ENCODE measurements around the gene DNM3. TPM values are rescaled to one million over a fixed set of nuclear protein-coding genes. Genes with fewer than 3 reads are reported as not detected.

Gene DNM3
- total and polyA plus RNA-seq, 5 donors from 2014 or later = 0.76 to 5.5 (median 1.6) TPM

GRCh38 chr1:172206256-172206655, 365.0 kb downstream of the DNM3 start:
- H3K27ac ChIP-seq (ENCODE audit: insufficient read depth, low read length, poor library complexity, severe bottlenecking) = no peak overlapping the region
- Mint-ChIP-seq H3K9me3 (peaks cover 0 to 2% (median 0%) of the 10 kb centered on the region in 7 donors), H3K4me3 (no peak overlapping the region), H3K36me3 (no peaks in the 10 kb centered on the region), H3K27me3 (no peaks in the 10 kb centered on the region), H3K27ac (no peak overlapping the region), H3K4me1 (peaks cover 18 to 41% (median 27%) of the 10 kb centered on the region in 4 donors)
- no peaks in the 10 kb centered on the region for H3K27me3 ChIP-seq (ENCODE audit: control insufficient read depth, insufficient read depth, low read length)
- no peak for ATAC-seq (ENCODE audit: low read depth in 2 of 2)
- no peaks in the 10 kb centered on the region for H3K9me3 ChIP-seq (ENCODE audit: control insufficient read depth in 2 of 2, low read length in 2 of 2)
- peaks cover 10% of the 10 kb centered on the region for H3K4me1 ChIP-seq (ENCODE audit: control insufficient read depth, insufficient read depth, low read length, poor library complexity, severe bottlenecking)
- DNase-seq = no peak
- H3K4me3 ChIP-seq (ENCODE audit: low read depth, low read length) = no peak overlapping the region
- no peaks in the 10 kb centered on the region for H3K36me3 ChIP-seq (ENCODE audit: control insufficient read depth, insufficient read depth, low read length)

GRCh38 chr1:172208635-172209034, 367.3 kb downstream of the DNM3 start:
- no peaks in the 10 kb centered on the region for H3K9me3 ChIP-seq (ENCODE audit: control insufficient read depth in 2 of 2, low read length in 2 of 2)
- no peaks in the 10 kb centered on the region for H3K36me3 Mint-ChIP-seq
- ATAC-seq (ENCODE audit: low read depth in 2 of 2) (no peak), DNase-seq (no peak)
- H3K4me1 ChIP-seq (ENCODE audit: control insufficient read depth, insufficient read depth, low read length, poor library complexity, severe bottlenecking) = no peaks in the 10 kb centered on the region
- H3K36me3 ChIP-seq (ENCODE audit: control insufficient read depth, insufficient read depth, low read length) = no peaks in the 10 kb centered on the region
- H3K27ac Mint-ChIP-seq = no peak overlapping the region
- no peaks in the 10 kb centered on the region for H3K27me3 Mint-ChIP-seq
- no peaks in the 10 kb centered on the region for H3K9me3 Mint-ChIP-seq
- H3K4me1 Mint-ChIP-seq = peaks cover 6 to 33% (median 17%) of the 10 kb centered on the region in 4 donors
- no peak overlapping the region for H3K4me3 Mint-ChIP-seq
- H3K27ac ChIP-seq (ENCODE audit: insufficient read depth, low read length, poor library complexity, severe bottlenecking) = no peak overlapping the region
- no peaks in the 10 kb centered on the region for H3K27me3 ChIP-seq (ENCODE audit: control insufficient read depth, insufficient read depth, low read length)
- H3K4me3 ChIP-seq (ENCODE audit: low read depth, low read length) = no peak overlapping the region

DNA sequence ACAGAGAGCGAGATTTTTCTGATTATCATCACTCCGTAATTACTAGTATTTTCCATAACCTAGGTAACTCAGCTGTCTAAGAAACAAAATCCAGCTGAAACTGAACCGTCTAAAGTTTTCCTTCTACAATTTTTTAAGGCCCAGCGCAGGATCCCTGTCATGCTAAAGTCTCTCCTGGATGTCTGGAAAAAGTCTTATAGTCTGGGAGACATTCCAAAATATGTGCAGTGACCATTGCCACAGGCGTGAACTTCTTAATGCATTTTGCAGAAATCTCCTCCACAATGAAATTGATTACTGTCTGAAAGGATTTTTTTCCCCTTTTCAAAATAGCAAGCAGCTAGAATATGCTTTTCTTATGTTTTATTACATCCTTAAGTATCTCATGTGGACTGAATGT, 369.9 kb downstream of the DNM3 start:
- Mint-ChIP-seq H3K36me3 (no peaks in the 10 kb centered on the region), H3K4me3 (no peak overlapping the region), H3K27ac (peak overlapping the region in 1 of 3 donors; percentile 48), H3K27me3 (no peaks in the 10 kb centered on the region), H3K9me3 (no peaks in the 10 kb centered on the region), H3K4me1 (peaks cover 0 to 10% (median 6%) of the 10 kb centered on the region in 4 donors)
- Histone ChIP-seq H3K36me3 (ENCODE audit: control insufficient read depth, insufficient read depth, low read length) (no peaks in the 10 kb centered on the region), H3K4me3 (ENCODE audit: low read depth, low read length) (no peak overlapping the region), H3K27me3 (ENCODE audit: control insufficient read depth, insufficient read depth, low read length) (no peaks in the 10 kb centered on the region), H3K27ac (ENCODE audit: insufficient read depth, low read length, poor library complexity, severe bottlenecking) (no peak overlapping the region), H3K9me3 (ENCODE audit: control insufficient read depth in 2 of 2, low read length in 2 of 2) (no peaks in the 10 kb centered on the region), H3K4me1 (ENCODE audit: control insufficient read depth, insufficient read depth, low read length, poor library complexity, severe bottlenecking) (no peaks in the 10 kb centered on the region)
- ATAC-seq (ENCODE audit: low read depth in 2 of 2) = no peak
- DNase-seq = no peak

- no peaks in the 10 kb centered on the region for H3K27me3 Mint-ChIP-seq
- DNase-seq = no peak
- Histone ChIP-seq H3K4me1 (ENCODE audit: control insufficient read depth, insufficient read depth, low read length, poor library complexity, severe bottlenecking) (no peaks in the 10 kb centered on the region), H3K27ac (ENCODE audit: insufficient read depth, low read length, poor library complexity, severe bottlenecking) (no peak overlapping the region), H3K4me3 (ENCODE audit: low read depth, low read length) (no peak overlapping the region), H3K9me3 (ENCODE audit: control insufficient read depth in 2 of 2, low read length in 2 of 2) (no peaks in the 10 kb centered on the region), H3K36me3 (ENCODE audit: control insufficient read depth, insufficient read depth, low read length) (no peaks in the 10 kb centered on the region), H3K27me3 (ENCODE audit: control insufficient read depth, insufficient read depth, low read length) (no peaks in the 10 kb centered on the region)
- H3K4me3 Mint-ChIP-seq = no peak overlapping the region
- H3K9me3 Mint-ChIP-seq = no peaks in the 10 kb centered on the region
- ATAC-seq (ENCODE audit: low read depth in 2 of 2) = no peak
- H3K36me3 Mint-ChIP-seq = no peaks in the 10 kb centered on the region
- peaks cover 0 to 3% (median 1%) of the 10 kb centered on the region in 4 donors for H3K4me1 Mint-ChIP-seq
- H3K27ac Mint-ChIP-seq = peak overlapping the region in 1 of 3 donors; percentile 10
Observed at GRCh38 chr1:172212124-172212523, 370.8 kb downstream of the DNM3 start.

DNA sequence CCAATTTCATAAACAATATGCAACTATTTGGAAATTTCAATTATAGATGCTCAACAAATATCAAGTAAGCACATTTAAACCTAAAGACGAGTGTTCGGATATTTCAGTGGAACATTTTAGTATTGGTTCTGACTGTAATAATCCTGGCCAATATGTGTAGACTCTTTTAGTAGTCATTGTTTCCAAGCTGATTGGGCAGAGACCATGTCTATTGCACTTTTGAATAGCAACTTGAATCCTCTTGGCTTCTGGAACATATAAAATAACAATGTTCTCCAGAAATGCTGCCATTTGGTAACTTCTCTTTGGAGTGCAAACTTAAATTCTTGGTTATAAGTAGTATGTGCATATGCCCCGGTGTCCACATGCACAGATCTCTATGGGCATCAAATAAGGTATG, 373.7 kb downstream of the DNM3 start:
- ATAC-seq (ENCODE audit: low read depth in 2 of 2) = no peak
- H3K36me3 Mint-ChIP-seq = no peaks in the 10 kb centered on the region
- H3K9me3 Mint-ChIP-seq = peaks cover 0 to 3% (median 0%) of the 10 kb centered on the region in 7 donors
- Histone ChIP-seq H3K36me3 (ENCODE audit: control insufficient read depth, insufficient read depth, low read length) (no peaks in the 10 kb centered on the region), H3K4me3 (ENCODE audit: low read depth, low read length) (no peak overlapping the region), H3K4me1 (ENCODE audit: control insufficient read depth, insufficient read depth, low read length, poor library complexity, severe bottlenecking) (no peaks in the 10 kb centered on the region), H3K27ac (ENCODE audit: insufficient read depth, low read length, poor library complexity, severe bottlenecking) (no peak overlapping the region), H3K9me3 (ENCODE audit: control insufficient read depth in 2 of 2, low read length in 2 of 2) (no peaks in the 10 kb centered on the region), H3K27me3 (ENCODE audit: control insufficient read depth, insufficient read depth, low read length) (no peaks in the 10 kb centered on the region)
- H3K27ac Mint-ChIP-seq = no peak overlapping the region
- peaks cover 0 to 3% (median under 1%) of the 10 kb centered on the region in 4 donors for H3K4me1 Mint-ChIP-seq
- DNase-seq = no peak
- no peak overlapping the region for H3K4me3 Mint-ChIP-seq
- peaks cover 6% of the 10 kb centered on the region for H3K27me3 Mint-ChIP-seq

DNA sequence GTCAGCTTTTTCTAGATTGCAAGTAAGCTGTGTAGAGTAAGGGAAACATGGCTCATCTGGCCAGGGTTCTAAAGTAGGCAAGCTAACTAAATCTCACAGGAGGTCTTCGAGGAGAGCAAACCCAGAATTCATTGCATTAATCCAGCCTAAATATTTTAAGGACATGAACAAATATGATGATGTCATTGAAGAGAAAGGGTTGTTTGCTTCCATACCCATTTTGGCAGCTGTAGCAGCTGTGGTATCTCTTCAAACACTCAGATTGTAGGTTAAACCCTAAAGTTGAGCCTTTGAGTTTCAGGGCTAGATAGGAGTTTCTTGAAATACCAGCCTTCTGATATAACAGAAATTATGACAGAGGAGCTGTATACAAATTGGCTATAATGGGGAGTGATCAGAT, 378.7 kb downstream of the DNM3 start:
- Mint-ChIP-seq H3K27me3 (peaks cover 6% of the 10 kb centered on the region), H3K36me3 (no peaks in the 10 kb centered on the region), H3K9me3 (peaks cover 0 to 5% (median 0%) of the 10 kb centered on the region in 7 donors), H3K4me3 (no peak overlapping the region), H3K4me1 (peaks cover 0 to 10% (median 0%) of the 10 kb centered on the region in 4 donors), H3K27ac (no peak overlapping the region)
- ATAC-seq (ENCODE audit: low read depth in 2 of 2) = no peak
- no peaks in the 10 kb centered on the region for H3K4me1 ChIP-seq (ENCODE audit: control insufficient read depth, insufficient read depth, low read length, poor library complexity, severe bottlenecking)
- H3K36me3 ChIP-seq (ENCODE audit: control insufficient read depth, insufficient read depth, low read length) = no peaks in the 10 kb centered on the region
- DNase-seq = no peak
- H3K9me3 ChIP-seq (ENCODE audit: control insufficient read depth in 2 of 2, low read length in 2 of 2) = no peaks in the 10 kb centered on the region
- H3K27ac ChIP-seq (ENCODE audit: insufficient read depth, low read length, poor library complexity, severe bottlenecking) = no peak overlapping the region
- no peak overlapping the region for H3K4me3 ChIP-seq (ENCODE audit: low read depth, low read length)
- H3K27me3 ChIP-seq (ENCODE audit: control insufficient read depth, insufficient read depth, low read length) = no peaks in the 10 kb centered on the region

DNA sequence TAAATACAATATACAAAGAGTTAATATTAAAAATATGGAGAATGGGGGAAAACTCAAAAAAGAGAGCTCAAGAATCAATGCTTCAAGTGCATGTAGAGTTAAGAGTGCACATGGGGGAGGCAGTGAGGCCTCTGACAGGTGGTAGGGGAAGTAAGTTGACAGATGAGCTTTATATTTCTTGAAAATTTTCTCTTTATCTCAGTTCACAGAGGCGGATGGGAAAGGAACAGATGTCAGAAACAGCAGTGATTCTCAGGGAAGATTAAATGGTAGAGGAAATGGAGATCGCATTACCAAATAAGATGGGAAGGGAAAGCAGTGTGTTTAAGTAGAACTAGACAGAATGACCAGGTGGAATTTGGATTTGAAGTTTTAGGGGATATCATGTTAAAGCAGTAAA, 379.1 kb downstream of the DNM3 start:
- Histone ChIP-seq H3K4me3 (ENCODE audit: low read depth, low read length) (no peak overlapping the region), H3K27me3 (ENCODE audit: control insufficient read depth, insufficient read depth, low read length) (no peaks in the 10 kb centered on the region), H3K27ac (ENCODE audit: insufficient read depth, low read length, poor library complexity, severe bottlenecking) (no peak overlapping the region), H3K9me3 (ENCODE audit: control insufficient read depth in 2 of 2, low read length in 2 of 2) (no peaks in the 10 kb centered on the region), H3K4me1 (ENCODE audit: control insufficient read depth, insufficient read depth, low read length, poor library complexity, severe bottlenecking) (no peaks in the 10 kb centered on the region), H3K36me3 (ENCODE audit: control insufficient read depth, insufficient read depth, low read length) (no peaks in the 10 kb centered on the region)
- H3K27ac Mint-ChIP-seq = no peak overlapping the region
- peaks cover 0 to 13% (median 1%) of the 10 kb centered on the region in 4 donors for H3K4me1 Mint-ChIP-seq
- DNase-seq = no peak
- H3K36me3 Mint-ChIP-seq = no peaks in the 10 kb centered on the region
- H3K4me3 Mint-ChIP-seq = no peak overlapping the region
- no peak for ATAC-seq (ENCODE audit: low read depth in 2 of 2)
- peaks cover 6% of the 10 kb centered on the region for H3K27me3 Mint-ChIP-seq
- peaks cover 0 to 5% (median 0%) of the 10 kb centered on the region in 7 donors for H3K9me3 Mint-ChIP-seq

DNA sequence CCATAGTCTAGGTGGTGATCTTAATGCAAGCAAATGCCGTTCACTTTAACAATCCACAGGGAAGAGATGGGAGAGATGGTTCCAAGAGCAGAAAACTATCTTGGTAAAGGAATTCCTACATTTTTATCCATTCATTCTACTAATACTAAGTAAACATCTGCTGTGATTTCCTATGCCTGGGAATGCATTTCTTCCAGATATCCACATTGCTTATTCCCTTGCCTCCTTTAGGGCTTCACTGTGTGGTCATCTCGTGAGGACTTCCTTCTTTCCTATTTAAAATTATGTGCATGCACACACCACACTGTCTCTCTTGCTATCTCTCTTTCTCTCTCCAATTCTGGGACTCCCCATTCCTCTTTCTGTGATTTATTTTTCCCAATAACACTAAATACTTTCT, 380.1 kb downstream of the DNM3 start:
- no peaks in the 10 kb centered on the region for H3K27me3 ChIP-seq (ENCODE audit: control insufficient read depth, insufficient read depth, low read length)
- H3K4me1 Mint-ChIP-seq = peaks cover 0 to 13% (median 2%) of the 10 kb centered on the region in 4 donors
- H3K27ac ChIP-seq (ENCODE audit: insufficient read depth, low read length, poor library complexity, severe bottlenecking) = no peak overlapping the region
- no peaks in the 10 kb centered on the region for H3K4me1 ChIP-seq (ENCODE audit: control insufficient read depth, insufficient read depth, low read length, poor library complexity, severe bottlenecking)
- no peak overlapping the region for H3K4me3 Mint-ChIP-seq
- H3K9me3 ChIP-seq (ENCODE audit: control insufficient read depth in 2 of 2, low read length in 2 of 2) = no peaks in the 10 kb centered on the region
- H3K27me3 Mint-ChIP-seq = peaks cover 6% of the 10 kb centered on the region
- no peak for ATAC-seq (ENCODE audit: low read depth in 2 of 2)
- H3K27ac Mint-ChIP-seq = no peak overlapping the region
- DNase-seq = no peak
- H3K36me3 ChIP-seq (ENCODE audit: control insufficient read depth, insufficient read depth, low read length) = no peaks in the 10 kb centered on the region
- H3K4me3 ChIP-seq (ENCODE audit: low read depth, low read length) = no peak overlapping the region
- no peaks in the 10 kb centered on the region for H3K36me3 Mint-ChIP-seq
- peaks cover 0 to 5% (median 0%) of the 10 kb centered on the region in 7 donors for H3K9me3 Mint-ChIP-seq
